Activated CD4-positive, alpha-beta T cell treated with anti-CD3 and anti-CD28 coated beads for 1 hour (primary cell): Measurements from ENCODE around the gene PTN.
"Not testable (repeated sequence)": the region's sequence is repeated elsewhere in the genome, so short reads cannot be mapped to it uniquely, and the experiment has no call there.

Experiments
- DNase-seq: peaks from one replicate; pipeline ENCODE4 v3.0.0-alpha.2; 2020

The PTN gene

DNA sequence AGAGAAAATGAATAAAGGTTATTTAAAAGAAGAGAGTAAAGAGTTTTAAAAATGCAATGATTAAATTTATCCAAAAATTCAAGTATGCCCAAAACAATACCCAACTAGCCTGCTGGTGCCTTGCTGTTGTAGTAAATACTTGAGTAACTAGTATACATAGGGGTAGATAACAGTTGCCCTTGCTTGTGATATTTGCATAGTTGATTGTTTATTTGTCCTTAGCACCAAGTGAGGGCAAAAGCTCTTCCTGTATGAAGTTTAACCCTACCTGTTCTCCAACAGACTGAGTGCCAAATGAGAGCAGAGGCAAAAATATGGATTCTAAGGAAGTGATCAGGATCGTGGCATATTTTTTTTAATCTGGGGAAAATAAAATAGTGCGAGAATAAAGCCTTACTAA is 85.0 kb downstream of the PTN start:
- DNase-seq = no peak

DNA sequence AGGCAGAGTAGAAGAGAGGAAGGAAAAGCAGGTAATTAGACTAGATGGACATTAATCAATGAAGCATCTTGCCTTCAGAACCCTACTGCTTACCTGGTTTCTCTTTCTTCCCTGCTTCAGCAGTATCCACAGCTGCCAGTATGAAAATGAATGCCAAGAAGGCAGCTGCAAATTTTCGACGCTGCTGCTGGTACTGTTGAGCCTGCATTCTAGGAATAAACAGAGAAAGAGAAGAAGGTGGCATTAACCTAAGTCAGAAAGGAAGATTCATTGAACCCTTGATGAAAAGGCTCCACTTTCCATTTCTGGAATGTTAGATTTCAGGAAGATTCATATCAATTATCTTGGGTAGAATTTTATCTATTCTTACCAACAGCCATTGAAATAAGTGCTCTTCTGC is 88.8 kb downstream of the PTN start:
- DNase-seq = no peak

DNA sequence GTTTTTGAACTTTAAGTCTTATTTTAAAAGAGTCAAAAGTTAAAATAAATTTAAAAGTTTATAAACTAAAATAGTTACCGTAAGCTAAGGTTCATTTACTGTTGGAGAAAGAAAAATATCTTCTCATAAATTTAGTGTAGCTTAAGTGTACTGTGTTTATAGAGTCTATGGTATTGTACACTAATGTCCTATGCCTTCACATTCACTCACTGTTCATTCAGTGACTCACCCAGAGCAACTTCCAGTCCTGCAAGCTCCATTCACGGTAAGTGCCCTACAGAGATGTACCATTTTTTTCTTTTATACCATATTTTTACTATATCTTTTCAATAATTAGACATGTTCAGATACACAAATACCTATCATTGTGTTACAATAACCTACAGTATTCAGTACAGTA is 97.6 kb downstream of the PTN start:
- no peak for DNase-seq

DNA sequence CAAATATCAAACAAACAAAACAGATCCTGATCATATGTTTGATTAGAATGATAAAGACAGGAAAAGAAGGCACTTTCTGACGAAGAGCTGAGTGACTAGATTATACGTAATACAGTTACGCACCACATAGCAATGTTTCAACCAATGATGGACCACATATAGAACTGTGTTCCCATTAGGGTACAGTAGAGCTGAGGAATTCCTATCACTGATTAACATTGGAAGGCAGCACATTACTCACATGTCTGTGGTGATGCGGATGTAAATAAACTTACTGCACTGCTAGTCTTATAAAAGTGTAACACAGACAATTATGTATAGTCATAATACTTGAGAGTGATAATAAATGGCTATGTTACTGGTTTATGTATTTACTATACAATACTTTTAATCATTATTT is 98.3 kb downstream of the PTN start:
- DNase-seq = no peak

DNA sequence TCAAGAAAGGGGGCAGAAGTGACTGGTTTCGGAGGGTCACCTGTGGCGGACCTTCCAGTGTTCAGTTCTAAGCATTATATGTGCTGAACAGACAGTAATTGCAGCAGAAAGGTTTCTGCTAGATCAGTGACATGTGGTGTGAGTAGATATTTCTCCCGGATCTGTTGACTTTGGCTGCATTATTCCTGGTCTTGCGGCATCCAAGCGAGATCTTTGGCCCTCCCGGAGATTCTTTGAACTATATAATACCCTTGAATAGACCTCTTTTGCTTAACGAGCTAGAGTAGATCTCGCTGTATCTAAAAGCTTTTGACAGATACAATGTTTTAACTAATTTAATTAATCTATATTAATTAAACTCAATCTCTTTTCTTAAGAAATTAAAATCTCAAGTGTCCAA is 99.8 kb downstream of the PTN start:
- no peak for DNase-seq

DNA sequence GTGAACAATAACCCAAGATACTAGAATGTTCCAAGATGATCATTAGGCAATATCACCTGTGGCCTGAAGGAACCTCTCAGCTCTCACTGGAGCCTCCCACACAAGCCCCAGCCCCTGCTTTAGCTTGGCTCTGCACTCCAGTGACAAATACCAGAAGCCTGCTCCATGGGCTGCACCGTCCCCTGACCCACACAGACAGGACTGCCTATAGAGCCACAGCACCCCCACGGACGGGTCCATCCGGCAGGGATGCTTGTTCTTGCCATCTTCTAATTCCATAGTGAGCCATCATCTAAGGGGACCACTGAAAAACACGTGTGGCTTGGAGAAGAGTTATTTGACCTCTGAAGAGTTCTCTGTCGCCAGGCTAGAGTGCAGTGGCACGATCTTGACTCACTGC is 100.9 kb downstream of the PTN start:
- DNase-seq = no peak

DNA sequence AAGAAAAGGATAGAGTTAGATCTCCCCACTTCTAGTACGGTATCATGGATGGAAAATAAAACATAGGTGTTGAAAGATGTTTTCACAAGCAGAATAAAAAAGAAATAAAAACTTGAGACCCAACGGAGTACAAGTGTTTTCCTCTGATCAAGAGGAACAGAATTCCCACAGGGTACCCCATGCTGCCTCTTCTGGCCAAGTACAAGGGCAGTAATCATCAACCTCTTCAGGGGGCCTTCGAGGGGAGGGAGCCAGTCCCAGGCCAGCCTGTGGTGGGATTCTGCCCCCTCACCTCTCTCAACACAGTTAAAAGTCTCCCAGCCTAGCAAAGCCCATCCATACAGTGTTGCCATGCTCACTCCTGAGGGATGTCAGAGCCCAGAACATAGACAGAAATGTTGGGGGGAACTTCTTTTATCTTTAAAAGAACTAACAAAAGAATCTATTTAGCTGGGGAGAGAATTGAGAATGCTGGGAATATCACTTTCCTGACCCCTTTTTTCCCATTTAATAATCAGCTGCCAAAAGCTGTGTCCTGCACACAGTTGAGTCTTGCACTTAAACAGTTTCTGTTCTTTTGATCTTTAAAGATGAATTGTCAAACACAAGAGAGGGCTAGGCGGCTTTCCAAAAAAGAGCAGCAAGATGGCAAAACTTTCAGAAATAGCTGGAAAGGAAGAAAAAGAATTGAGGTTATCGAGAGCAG is 101.7 kb downstream of the PTN start:
- no peak for DNase-seq

DNA sequence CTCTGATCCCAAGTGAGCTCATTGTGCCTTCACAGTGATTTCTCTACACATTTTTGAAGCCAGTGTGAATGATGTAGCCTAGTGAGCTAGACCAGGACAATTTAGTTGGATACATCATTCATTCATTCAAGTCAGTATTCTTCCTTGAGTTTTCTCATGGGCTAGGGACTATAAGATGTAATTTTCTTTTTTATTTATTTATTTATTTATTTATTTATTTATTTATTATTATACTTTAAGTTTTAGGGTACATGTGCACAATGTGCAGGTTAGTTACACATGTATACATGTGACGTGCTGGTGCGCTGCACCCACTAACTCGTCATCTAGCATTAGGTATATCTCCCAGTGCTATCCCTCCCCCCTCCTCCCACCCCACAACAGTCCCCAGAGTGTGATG is 104.3 kb downstream of the PTN start:
- DNase-seq = not testable (repeated sequence)

DNA sequence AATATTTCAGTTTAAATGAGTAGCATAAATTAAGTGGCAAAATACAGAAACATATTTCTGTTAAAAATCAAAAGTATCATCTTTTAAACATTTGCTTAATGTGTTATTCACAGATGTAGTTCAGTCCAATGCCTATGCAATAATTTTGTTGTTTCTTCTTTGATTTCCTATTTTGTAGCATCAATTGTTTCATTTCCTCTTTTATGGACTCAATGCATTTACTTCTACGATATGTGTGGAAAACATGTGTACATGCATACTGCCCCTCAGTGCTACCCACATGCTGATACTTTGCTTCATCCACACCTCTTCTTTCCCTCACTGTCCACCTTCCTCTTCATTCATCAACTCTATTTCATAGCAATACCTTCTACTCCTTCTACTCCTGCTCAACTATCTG is 108.1 kb downstream of the PTN start:
- no peak for DNase-seq

DNA sequence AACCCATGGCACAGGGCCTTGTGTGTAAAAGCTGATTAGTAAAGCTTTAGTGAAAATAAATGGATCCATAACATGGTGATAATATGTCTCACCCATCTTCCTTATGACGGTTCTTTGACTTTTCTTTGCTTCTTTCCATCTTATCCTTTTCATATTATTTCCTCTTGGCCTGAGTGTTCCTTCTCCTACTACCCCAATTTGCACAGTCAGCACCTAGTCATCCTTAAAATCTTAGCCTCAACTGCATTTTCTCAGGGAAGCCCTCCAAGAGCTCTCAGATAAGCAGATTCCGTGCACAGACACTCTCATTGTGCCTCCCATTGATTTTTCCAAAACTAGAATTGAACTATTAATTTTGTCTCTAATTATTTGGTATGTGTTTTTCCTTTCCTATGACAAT is 112.4 kb downstream of the PTN start:
- no peak for DNase-seq

DNA sequence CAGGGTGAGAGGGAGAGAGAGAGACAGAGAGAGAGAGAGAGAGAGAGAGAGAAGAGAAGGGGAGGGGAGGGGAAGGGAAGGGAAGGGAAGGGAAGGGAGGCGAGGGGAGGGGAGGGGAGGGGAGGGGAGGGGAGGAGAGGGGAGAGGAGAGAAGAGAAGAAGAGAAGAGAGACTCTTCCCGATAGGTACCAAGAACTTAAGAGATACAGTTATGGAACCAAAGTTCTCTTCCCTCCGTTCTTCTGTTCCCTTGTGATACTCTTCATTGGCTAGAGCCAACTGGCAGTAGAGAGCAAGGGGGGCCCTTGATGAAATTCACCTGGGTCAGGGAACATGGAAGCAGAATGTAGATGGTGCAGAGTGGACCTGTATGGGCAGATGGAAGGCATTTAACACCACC is 122.1 kb downstream of the PTN start:
- DNase-seq = no peak

DNA sequence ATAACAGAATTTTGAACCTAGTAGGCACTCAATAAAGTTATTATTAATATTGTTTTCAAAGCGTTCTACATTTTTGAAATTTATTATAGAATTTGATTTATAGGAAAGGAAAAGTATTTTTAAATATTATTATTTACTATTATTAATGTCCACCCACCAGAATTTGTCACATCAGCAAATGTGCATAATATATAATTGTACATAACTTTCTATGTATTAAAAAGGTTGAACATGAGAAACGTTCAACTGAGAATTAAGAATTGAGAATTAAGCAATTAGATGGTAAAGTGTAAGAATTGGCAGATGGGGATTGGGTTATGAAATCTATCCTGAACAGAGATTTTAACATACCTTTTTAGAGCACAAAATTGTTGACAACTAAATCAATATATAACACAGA is 129.8 kb downstream of the PTN start:
- DNase-seq = no peak

DNA sequence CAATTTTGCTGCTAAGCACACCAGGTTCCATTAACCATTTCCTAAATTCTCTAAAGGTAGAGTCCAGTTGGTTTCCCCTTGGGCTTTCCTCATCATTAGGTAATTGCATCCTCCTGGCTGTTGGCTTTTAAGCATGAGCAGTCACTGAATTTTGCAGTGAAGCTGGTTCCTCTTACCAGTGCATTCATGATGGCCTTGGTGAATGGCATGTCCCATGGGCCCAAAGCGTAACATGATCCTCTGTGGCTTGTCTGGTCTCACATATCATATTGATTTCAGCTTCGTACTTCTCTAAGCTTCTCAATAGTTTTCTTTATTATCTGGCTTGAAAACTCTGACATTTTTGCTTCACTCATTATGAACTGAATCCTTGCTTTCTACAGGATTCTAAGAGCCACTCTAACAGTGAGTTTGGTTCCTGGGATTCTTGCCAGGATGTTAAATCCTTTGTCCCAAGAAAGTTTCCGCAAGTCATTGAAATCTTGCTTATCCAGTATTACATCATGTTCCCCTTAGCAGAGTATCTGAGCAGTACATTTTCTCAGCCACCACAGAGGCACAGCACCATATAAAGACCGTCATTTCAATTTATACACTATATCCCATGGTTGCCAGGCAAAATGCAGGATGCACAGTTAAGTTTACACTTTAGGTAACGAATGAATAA is 134.2 kb downstream of the PTN start:
- DNase-seq = no peak

DNA sequence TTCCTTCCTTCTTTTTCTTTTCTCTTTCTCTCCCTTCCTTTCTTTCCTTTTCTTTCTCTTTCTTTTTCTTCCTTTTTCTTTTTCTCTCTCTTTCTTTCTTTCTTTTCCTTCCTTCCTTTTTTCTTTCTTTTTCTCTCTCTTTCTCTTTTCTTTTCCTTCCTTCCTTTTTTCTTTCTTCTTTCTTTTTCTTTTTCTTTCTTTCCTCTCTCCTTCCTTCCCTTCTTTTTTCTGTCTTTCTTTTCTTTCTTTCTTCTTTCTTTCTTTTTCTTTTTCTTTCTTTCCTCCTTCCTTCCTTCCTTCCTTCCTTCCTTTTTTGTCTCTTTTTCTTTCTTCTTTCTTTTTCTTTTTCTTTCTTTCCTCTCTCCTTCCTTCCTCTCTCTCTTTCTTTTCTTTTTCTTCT is 136.8 kb downstream of the PTN start:
- DNase-seq = no peak

DNA sequence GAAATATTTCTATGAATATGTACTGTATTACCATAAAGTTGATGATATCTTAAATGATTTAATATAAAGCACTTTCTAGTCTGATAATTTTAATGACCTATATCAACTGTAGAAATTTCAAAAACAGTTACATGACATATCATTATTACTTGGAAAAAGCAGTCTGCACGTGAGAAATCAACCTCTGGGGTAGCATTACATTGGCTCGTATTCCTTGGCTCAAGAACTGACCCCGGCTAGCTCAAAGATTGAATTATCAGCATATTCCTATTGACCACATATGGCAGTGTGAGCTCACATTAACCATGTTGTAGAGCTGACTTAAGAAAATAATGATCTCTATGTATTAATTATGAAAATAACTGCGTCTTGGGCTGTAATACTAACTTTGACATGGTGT is 139.3 kb downstream of the PTN start:
- no peak for DNase-seq

DNA sequence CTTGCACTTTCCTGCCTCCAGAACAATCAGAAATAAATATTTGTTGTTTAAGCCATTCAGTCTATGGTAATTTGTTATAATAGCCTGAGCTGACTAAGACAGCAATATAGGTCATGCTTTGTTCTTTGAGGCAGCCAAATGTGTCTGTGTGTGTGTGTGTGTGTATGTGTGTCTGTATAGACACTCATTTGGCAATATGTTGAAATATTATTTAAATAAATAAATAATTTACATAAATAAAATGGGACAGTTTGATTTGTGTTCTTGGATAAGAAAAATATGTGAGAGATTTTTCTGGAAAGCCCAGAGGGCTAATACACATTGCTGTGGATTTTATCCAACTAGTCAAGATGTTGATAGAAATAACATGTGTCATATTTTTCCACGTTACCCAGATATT is 140.2 kb downstream of the PTN start:
- DNase-seq = no peak

DNA sequence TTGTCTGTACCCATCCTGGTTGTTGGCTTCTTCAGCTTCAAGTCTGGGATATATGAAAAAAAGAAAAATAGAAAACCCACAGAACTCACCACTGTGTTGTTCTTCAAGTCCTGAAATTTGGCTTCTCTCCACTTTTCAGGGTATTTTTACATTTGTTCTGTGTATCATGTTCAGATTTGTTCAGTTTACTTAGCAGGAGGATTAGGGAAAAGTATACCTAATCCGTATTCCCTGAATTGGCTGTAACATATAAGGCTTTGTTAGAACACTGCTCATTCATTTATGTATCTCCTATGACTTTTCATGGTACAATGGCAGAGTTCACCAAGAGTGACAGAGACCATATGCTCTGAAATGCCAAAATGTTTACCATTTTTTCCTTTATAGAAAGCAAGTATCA is 146.9 kb downstream of the PTN start:
- DNase-seq = no peak

DNA sequence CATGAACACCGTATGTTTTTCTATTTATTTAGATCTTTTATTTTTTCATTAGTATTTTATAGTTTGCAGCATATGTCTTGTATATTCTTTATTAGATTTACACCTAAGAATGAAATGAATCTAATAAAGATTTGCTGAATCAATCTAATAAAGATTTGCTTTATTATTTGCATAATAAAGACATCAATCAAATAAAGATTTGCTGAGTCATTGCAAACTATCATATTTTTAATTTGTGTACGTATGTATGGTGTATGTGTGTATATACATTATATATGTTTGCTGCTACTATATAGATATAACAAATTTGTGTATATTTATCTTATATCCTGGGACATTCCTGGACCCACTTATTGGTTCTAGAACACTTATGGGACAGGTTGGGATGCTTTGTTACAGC is 147.5 kb downstream of the PTN start:
- DNase-seq = no peak

DNA sequence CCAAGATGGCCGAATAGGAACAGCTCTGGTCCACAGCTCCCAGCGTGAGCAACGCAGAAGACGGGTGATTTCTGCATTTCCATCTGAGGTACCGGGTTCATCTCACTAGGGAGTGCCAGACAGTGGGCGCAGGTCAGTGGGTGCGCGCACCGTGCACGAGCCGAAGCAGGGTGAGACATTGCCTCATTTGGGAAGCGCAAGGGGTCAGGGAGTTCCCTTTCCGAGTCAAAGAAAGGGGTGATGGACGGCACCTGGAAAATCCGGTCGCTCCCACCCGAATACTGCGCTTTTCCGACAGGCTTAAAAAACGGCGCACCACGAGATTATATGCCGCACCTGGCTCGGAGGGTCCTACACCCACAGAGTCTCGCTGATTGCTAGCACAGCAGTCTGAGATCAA is 161.9 kb downstream of the PTN start:
- DNase-seq = not testable (repeated sequence)
